NCI-H2171 (cell line): Measurements from ENCODE around the gene FAM20A.
A peak's percentile ranks its signal among the peaks of the same experiment; 100 is the strongest.
"Not testable (repeated sequence)": the region's sequence is repeated elsewhere in the genome, so short reads cannot be mapped to it uniquely, and the experiment has no call there.

Experiments used
- DNase-seq: peaks from one replicate; lab custom pipeline; 2025; lab: John Stamatoyannopoulos, UW

Gene FAM20A

DNA sequence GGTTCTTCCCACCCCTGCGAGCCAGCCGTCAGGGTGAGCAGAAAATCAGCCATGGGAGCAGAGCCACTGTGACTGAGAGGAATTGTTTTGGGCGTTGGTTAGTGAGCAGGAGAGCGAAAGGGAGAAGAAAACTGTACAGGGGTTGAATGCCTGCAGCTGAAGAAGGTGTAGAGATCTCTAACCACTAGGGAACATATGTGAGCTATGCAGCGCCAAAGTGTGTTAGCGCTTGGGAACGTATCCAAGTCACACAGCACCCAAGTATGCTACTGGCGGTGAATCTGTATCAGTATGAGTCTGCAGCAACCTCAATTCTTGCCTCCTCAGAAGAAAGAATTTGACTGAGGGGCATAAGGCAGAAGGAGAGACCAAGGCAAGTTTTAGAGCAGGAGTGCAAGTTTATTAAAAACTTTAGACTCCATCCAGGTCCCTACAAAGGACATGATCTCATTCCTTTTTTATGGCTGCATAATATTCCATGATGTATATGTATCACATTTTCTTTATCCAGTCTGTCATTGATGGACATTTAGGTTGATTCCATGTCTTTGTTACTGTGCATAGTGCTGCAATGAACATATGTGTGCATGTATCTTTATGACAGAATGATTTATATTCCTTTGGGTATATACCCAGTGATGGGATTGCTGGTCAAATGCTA lies 108.6 kb downstream of the FAM20A start:
- DNase-seq: not testable (repeated sequence)

DNA sequence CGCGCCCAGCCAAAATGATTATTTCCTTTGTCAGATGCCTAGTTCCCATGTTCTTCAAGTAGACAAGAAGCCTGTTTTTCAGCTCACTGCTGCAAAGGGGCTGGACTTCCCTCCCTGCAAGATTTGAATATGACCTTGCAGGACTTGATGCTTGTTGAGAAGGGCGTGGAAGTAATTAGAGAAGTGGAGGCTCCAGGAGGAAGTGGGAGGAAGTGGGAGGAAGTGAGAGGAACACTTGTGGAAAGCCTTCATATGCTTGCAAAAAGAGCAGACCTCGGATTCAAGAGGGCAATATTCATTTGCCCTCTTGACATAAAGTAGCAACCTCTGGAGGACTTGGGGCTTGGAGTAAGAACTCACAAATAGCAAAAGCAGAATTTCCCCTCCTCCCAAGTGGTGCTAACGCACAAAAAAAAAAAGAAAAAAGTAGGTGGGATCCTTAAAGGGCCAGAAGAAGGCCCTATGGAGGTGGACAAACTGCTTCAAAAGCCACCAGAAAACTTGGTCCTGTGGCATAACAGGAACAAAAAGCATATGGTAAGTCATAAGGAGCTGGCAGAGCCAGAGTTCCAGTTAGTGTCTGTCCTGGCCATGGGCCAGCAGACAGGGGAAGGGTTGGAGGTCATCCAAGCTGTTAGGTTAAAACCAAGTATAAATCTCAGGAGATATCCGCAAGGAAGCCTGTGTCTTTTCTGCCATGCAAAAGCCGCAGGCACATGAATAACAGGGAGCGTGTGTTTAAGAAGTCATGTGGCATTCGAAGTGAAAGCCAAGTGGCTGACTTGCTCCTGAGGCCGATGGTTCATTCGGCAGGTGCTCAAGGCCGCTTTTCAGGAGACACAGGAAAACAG lies 109.6 kb downstream of the FAM20A start:
- peak; percentile 37 for DNase-seq

DNA sequence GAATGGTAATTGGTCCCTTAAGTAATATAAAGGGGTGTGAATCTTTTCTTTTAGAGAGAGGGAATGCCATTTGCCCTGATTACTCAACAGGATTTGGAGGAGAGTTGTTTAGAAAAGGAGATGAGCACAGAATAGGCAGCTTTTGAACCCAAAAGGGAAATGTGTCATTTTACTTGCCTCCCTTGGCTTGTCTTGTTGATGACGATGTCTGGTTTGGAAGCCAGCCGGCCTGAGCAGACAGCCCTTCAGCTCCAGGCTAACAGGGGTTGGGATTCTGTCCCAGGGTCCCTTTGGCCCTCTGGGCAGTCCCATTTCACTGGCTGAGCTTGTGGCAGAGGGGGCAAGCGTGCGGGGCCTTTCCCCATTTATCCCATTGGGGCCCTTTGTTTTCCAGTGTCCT lies 111.2 kb downstream of the FAM20A start:
- DNase-seq: no peak
